ENCODE results near the gene NBEA.

The NBEA gene

GRCh38 chr13:35039012-35039411 lies 96.9 kb downstream of the NBEA start:
- no peak overlapping the region for H3K4me3 ChIP-seq (replicated peaks; ENCODE audit: insufficient read depth, low read length)
- H3K27ac ChIP-seq (replicated peaks) = no peak overlapping the region
- TF ChIP-seq, protein P1, sequence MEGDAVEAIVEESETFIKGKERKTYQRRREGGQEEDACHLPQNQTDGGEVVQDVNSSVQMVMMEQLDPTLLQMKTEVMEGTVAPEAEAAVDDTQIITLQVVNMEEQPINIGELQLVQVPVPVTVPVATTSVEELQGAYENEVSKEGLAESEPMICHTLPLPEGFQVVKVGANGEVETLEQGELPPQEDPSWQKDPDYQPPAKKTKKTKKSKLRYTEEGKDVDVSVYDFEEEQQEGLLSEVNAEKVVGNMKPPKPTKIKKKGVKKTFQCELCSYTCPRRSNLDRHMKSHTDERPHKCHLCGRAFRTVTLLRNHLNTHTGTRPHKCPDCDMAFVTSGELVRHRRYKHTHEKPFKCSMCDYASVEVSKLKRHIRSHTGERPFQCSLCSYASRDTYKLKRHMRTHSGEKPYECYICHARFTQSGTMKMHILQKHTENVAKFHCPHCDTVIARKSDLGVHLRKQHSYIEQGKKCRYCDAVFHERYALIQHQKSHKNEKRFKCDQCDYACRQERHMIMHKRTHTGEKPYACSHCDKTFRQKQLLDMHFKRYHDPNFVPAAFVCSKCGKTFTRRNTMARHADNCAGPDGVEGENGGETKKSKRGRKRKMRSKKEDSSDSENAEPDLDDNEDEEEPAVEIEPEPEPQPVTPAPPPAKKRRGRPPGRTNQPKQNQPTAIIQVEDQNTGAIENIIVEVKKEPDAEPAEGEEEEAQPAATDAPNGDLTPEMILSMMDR (IDR thresholded peaks at IDR 0.05; ENCODE audit: insufficient read depth, low read length) = no peak
- TF ChIP-seq GABPA (IDR thresholded peaks at IDR 0.05; ENCODE audit: low read depth) = no peak
- no peak for TF ChIP-seq POLR2AphosphoS5 (IDR thresholded peaks at IDR 0.05; ENCODE audit: low read depth)
- TF ChIP-seq, protein P2, sequence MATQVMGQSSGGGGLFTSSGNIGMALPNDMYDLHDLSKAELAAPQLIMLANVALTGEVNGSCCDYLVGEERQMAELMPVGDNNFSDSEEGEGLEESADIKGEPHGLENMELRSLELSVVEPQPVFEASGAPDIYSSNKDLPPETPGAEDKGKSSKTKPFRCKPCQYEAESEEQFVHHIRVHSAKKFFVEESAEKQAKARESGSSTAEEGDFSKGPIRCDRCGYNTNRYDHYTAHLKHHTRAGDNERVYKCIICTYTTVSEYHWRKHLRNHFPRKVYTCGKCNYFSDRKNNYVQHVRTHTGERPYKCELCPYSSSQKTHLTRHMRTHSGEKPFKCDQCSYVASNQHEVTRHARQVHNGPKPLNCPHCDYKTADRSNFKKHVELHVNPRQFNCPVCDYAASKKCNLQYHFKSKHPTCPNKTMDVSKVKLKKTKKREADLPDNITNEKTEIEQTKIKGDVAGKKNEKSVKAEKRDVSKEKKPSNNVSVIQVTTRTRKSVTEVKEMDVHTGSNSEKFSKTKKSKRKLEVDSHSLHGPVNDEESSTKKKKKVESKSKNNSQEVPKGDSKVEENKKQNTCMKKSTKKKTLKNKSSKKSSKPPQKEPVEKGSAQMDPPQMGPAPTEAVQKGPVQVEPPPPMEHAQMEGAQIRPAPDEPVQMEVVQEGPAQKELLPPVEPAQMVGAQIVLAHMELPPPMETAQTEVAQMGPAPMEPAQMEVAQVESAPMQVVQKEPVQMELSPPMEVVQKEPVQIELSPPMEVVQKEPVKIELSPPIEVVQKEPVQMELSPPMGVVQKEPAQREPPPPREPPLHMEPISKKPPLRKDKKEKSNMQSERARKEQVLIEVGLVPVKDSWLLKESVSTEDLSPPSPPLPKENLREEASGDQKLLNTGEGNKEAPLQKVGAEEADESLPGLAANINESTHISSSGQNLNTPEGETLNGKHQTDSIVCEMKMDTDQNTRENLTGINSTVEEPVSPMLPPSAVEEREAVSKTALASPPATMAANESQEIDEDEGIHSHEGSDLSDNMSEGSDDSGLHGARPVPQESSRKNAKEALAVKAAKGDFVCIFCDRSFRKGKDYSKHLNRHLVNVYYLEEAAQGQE (IDR thresholded peaks at IDR 0.05; ENCODE audit: insufficient replicate concordance, low read depth) = no peak
- TF ChIP-seq SPI1 (IDR thresholded peaks at IDR 0.05; ENCODE audit: borderline replicate concordance, low read depth) = no peak
- DNase-seq (ENCODE audit: low read depth in 1 of 2, low spot score in 1 of 2) = no peak
- H3K27me3 ChIP-seq (ENCODE audit: insufficient read depth, poor library complexity, severe bottlenecking) = no peaks in the 10 kb centered on the region

DNA sequence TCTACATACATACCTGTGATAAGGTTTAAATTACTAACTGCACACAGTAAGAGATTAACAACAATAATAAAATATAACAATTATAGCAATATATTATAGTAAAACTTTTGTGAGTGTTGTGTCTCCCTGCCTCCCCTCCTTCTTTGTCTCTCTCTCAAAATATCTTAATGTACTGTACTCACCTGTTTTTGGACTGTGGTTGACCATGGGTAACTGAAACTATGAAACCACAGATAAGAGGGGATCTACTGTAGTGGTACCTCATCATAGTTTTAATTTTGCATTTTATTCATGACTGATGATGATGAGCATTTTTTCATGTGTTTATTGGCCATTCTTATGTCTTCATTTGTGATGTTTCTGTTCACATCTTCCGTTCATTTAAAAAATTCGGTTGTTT lies 104.5 kb downstream of the NBEA start:
- Histone ChIP-seq H3K27ac (replicated peaks) (no peak overlapping the region), H3K27me3 (ENCODE audit: insufficient read depth, poor library complexity, severe bottlenecking) (peaks cover 2% of the 10 kb centered on the region), H3K4me3 (replicated peaks; ENCODE audit: insufficient read depth, low read length) (no peak overlapping the region)
- TF ChIP-seq, protein P1 (IDR thresholded peaks at IDR 0.05; ENCODE audit: insufficient read depth, low read length) = no peak
- DNase-seq (ENCODE audit: low read depth in 1 of 2, low spot score in 1 of 2) = no peak

GRCh38 chr13:35055705-35056104 lies 113.6 kb downstream of the NBEA start:
- no peak overlapping the region for H3K4me3 ChIP-seq (replicated peaks; ENCODE audit: insufficient read depth, low read length)
- H3K27ac ChIP-seq (replicated peaks) = no peak overlapping the region
- TF ChIP-seq GABPA (IDR thresholded peaks at IDR 0.05; ENCODE audit: low read depth) (no peak), POLR2AphosphoS5 (IDR thresholded peaks at IDR 0.05; ENCODE audit: low read depth) (no peak), SPI1 (IDR thresholded peaks at IDR 0.05; ENCODE audit: borderline replicate concordance, low read depth) (no peak)
- TF ChIP-seq, protein P1 (IDR thresholded peaks at IDR 0.05; ENCODE audit: insufficient read depth, low read length) = no peak
- TF ChIP-seq, protein P2 (IDR thresholded peaks at IDR 0.05; ENCODE audit: insufficient replicate concordance, low read depth) = no peak
- no peak for DNase-seq (ENCODE audit: low read depth in 1 of 2, low spot score in 1 of 2)
- peaks cover 6% of the 10 kb centered on the region for H3K27me3 ChIP-seq (ENCODE audit: insufficient read depth, poor library complexity, severe bottlenecking)

DNA sequence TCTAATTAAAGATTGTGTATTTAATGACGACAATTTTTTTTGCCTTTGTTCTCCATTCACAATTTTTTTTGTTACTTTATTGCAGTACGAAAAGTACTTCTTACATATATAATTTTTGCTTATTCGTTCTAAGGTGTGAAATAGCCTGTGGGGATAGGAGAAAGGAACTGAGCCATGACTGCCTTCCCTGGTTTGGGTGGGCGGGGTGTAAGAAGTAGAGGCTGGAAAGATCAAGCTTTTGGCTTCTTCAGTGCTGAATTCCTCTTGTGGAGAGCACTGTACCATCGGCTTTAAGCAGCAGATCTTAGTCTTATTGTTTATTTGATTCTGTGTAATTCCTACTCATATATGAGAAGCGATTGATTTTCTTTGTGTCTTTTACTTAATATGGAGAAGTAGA lies 115.8 kb downstream of the NBEA start:
- no peak for DNase-seq (ENCODE audit: low read depth in 1 of 2, low spot score in 1 of 2)
- H3K4me3 ChIP-seq (replicated peaks; ENCODE audit: insufficient read depth, low read length) = no peak overlapping the region

More for the DNA sequence above, 115.8 kb downstream of the NBEA start:
- TF ChIP-seq GABPA (IDR thresholded peaks at IDR 0.05; ENCODE audit: low read depth) = no peak
- TF ChIP-seq, protein P1 (IDR thresholded peaks at IDR 0.05; ENCODE audit: insufficient read depth, low read length) = no peak
- TF ChIP-seq SPI1 (IDR thresholded peaks at IDR 0.05; ENCODE audit: borderline replicate concordance, low read depth) = no peak
- no peak for TF ChIP-seq POLR2AphosphoS5 (IDR thresholded peaks at IDR 0.05; ENCODE audit: low read depth)
- TF ChIP-seq, protein P2 (IDR thresholded peaks at IDR 0.05; ENCODE audit: insufficient replicate concordance, low read depth) = no peak
- Histone ChIP-seq H3K27ac (replicated peaks) (no peak overlapping the region), H3K27me3 (ENCODE audit: insufficient read depth, poor library complexity, severe bottlenecking) (no peaks in the 10 kb centered on the region)
